Stimulated activated CD8-positive, alpha-beta memory T cell treated with anti-CD3 and anti-CD28 coated beads, Interleukin-7, amount 100 ng/mL, for 1 hour (primary cell): ENCODE results near the gene C10orf53.
"Not testable (repeated sequence)": the region's sequence is repeated elsewhere in the genome, so short reads cannot be mapped to it uniquely, and the experiment has no call there.

Experiments used
- DNase-seq, 2 donors: peaks; one replicate each; pipeline ENCODE4 v3.0.0-alpha.2; 2020; ENCODE audit warnings: low read depth in 2 of 2

The C10orf53 gene

GRCh38 chr10:49652421-49653272, 26.8 kb upstream of the C10orf53 start:
- no peak for DNase-seq

- no peak for DNase-seq
Observed at GRCh38 chr10:49653273-49653929, 26.1 kb upstream of the C10orf53 start.

DNA sequence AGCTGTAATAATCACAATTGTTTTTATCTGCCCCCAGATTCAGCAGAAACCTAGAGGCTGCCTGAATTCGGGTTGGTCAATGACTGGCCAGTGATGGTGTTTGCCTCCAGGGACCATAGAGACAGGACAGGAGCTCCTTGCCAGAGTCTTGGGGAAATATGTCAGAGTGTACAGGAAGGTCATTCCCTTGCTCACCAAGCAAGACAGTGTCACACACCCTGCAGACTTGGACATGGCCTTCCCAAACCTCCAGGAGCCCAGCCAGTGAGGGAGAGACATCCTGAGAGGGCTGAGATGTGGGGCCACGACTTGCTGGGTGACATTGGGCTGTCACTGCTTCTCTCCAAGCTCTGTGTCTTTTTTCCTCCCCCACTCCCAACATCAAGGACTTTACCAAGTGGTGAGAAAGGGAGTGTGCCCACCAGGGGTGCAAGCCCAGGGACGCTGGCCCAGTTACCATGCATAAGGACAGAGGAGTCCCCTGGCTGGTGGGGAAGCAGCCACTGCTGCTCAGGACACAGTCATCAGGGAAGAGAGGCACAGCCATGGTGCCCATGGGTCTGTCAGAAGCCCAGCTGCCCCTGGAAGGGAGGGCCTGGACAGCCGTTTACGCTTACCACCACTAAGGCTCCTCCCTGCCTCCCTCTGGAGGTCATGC, 25.3 kb upstream of the C10orf53 start:
- DNase-seq, result no peak

DNA sequence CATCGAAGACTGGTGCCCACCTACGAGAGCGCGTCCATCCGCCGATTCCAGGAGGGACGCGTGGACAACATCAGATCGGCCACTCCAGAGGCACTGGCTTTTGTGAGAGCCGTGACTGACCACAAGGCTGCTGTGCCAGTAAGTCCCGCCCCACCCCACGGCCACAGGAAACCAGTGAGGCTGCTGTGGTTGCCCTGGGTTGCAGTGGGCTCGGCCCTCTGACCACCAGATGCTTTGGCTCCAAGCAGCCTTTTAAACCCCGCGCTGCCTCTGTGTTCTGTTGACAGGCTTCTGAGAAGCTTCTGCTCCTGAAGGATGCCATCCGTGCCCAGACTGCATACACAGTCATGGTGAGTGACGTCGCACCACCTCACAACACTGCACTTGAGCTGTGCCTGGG, 24.4 kb upstream of the C10orf53 start:
- no peak for DNase-seq

- no peak for DNase-seq
Observed at GRCh38 chr10:49656845-49657493, 22.5 kb upstream of the C10orf53 start.

GRCh38 chr10:49657606-49658005, 21.8 kb upstream of the C10orf53 start:
- DNase-seq, result no peak

GRCh38 chr10:49661140-49661856, 18.2 kb upstream of the C10orf53 start:
- no peak for DNase-seq

- DNase-seq, result no peak
Observed at GRCh38 chr10:49662169-49662830, 17.2 kb upstream of the C10orf53 start.

DNA sequence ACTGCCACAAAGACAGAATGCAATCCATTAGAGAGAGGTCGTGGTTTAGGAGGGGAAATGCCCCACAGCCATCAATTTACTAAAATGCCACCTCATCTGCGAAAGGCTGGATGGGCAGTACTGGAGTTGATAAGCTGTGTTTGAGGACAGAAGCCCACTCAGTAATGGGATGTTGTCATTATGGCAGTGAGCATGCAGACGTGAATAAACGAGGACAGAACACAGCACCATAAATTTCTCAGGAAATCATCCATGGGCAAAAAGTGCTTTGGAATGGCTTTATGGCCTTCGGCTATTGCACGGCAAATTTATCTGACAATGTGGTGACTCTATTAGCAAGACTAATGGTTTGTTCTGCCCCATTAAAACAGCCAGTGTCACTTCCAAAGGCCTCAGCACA, 15.9 kb upstream of the C10orf53 start:
- DNase-seq, result no peak

GRCh38 chr10:49664006-49664841, 15.2 kb upstream of the C10orf53 start:
- DNase-seq, result no peak

DNA sequence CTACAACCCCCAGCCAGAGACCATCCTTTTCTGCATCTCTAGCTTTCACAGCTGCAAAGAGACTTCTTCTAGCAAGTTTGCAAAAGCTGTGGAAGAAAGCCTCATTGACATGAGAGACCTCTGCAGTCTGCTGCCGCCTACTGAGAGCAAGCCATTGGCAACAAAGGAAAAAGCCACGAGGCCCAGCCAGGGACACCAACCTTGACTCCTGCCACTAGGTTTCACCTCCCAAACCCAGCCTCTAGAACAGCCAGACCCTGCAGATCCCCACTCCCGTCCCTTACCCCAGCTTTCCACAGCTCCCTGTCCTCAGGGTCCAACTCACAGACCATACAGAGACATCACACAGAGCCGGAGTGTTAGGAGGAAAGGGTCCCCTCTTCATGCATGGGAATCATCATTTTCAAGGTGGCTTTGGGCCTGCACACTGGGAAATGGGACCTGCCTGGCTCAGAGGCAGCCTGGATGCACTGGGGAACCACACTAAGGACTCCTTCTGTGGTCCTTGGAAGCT, 14.6 kb upstream of the C10orf53 start:
- no peak for DNase-seq

DNA sequence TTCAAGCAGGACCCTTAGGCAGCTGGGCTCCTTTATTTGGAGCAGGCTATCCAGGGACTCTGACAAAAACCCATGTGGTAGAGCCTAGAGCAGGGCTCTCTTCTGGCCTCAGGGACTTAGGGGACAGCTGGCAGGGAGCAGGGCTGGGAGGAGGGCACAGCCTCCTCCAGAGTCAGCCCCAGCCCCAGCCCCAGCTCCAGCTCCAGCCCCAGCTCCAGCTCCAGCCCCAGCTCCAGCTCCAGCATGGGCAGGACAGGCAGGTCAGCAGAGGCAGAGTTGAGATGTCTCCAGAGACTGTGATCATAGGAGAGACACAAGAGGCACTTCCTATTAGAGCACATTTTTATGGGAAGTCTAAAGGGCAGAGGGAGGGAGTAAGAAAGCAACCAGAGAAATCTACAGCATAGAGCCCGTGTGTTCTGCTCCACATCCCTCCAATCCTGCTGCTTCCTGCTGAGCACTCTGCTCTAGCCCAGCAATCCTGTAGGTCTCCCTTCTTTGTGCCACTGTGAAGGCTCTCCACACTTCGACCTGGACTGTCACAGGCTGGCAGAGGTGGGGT, 13.3 kb upstream of the C10orf53 start:
- no peak for DNase-seq

DNA sequence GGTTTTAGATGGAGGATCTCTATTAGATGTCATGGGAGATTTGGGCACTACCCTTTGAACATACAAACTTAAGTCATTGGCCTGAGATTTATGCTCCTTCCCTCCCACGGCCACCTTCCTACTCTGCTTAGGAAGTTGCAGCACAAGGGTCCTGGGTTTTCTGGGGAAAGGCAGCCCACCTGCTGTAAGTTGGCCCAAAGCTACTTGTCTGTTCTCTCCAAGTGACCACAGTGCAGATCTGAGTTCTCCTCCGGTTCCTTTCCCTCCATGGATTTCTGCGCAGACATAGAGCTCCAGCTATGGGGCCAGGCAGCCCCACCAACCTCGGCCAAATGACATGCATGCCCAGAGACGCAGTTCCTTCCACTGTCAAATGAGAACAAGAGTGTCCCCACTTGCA, 12.8 kb upstream of the C10orf53 start:
- no peak for DNase-seq

GRCh38 chr10:49667991-49668390, 11.5 kb upstream of the C10orf53 start:
- no peak for DNase-seq

DNA sequence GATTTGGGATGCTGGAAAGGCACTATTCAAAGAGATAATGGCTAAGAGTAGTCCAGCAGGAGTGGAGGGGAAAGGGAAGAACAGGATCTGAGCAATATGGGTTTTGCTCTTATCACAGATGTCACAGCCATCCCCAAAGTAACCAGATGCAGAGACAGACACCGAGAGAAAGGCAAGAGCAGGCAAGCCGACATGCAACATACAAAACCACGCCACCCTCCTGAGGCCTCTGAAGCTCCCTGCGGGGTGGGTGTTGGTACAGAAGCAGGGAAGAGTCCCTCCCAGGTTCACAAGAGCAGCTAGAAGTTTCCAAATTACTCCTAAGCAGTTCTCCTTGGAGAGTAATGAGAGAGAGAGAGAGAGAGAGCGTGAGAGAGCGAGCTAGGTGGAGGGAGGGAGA, 10.8 kb upstream of the C10orf53 start:
- DNase-seq, result no peak

DNA sequence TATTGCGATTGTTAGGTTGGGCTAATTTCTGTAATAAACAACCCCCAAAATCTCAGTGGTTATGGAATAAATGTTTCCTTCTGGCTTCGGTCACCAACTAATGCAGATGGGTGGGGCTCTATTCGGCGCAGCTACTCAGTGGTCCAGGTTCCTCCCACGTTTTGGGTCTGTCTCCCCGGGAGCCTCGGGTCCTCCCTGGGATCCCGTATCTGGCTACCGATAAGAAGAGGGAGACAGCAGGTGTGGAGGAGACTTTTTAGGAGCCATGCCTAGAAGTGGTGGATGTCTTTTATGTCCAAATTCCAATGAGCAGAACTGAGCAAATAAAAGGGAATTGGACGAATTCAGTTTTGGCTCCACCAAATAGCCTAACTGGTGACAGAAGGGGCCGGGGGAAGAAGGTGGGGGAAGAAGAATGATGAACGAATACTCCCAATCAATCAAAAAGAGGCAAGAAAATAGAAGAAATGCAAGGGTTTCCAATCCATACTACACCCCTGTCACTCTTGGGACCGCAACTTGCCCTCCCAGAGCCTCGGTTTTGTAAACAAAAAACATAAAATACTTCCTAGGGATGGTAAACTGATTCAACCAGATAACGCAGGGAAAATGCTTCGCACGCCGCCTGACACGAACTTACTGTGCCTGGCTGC, 498 bp upstream of the C10orf53 start:
- no peak for DNase-seq

- not testable (repeated sequence) for DNase-seq
Observed at GRCh38 chr10:49682449-49682848, 3.0 kb downstream of the C10orf53 start.

DNA sequence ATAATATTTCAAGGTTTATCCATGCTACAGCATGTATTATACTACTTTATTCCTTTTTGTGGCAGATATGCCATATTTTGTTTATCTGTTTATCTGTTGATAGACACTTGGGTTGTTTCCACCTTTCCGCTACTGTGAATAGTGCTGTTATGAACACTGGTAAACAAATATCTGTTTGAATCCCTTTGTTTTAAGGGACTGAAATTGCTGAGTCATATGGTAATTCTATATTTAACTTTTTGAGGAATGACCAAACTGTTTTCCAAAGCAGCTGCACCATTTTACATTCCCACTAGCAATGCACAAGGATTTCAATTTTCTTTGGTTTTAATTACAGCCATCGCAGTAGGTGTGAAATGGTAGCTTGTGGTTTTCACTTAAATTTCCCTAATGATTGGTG, 3.4 kb downstream of the C10orf53 start:
- no peak for DNase-seq

DNA sequence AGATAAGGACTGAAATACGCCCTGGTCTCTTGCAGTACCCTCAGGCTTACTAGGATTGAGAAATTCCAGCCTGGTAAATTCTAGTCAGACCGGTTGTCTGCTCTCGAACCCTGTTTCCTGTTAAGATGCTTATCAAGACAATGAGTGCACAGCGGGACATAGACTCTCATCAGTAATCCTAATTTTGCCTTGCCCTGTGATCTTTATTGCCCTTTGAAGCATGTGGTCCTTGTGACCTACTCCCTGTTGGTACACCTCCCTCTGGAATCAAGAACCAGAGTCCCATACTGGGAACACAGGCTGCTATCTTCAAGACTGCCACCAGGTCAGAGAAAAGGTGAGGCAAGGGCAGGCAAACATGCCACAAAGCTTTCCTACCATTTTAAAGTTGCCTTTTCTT, 7.2 kb downstream of the C10orf53 start:
- no peak for DNase-seq
